Stimulated activated CD8-positive, alpha-beta memory T cell treated with anti-CD3 and anti-CD28 coated beads, Interleukin-12 subunit alpha, Interleukin-12 subunit beta, amount 100 ng/mL, for 1 hour (primary cell): ENCODE data around the gene DPYSL3.
"Not testable (repeated sequence)": the region's sequence is repeated elsewhere in the genome, so short reads cannot be mapped to it uniquely, and the experiment has no call there.

Experiments used
- DNase-seq: peaks from one replicate; pipeline ENCODE4 v3.0.0-alpha.2; 2020; ENCODE audit warnings: low read depth

Gene DPYSL3

DNA sequence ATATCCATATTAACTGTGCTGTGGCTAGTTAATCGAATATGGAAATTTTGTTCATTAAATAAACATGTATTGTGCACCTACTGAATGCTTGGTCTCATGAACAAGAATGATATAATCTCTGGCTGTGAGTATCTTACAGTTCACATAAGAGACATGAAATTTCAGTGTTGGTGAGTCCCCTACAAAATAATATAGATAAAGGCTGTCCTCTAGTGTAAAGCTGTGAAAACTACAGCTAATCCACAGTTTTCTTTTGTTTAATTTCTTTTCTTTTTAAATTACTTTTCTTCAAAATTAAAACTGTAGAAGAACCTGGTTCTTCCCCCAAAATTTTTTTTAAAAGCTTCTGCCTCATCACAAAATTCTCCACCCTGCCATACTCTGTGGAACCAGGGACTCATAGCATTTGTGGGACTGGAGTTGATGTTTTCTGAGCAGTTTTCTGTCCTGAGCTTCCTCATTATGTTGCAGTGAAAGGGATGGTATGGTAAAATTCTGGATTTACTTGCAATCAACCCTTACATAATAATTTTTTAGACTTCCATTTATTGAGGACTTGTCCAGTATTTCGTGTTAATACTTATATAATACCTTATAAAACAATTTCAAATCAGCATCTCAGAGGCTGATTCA, 140.0 kb downstream of the DPYSL3 start:
- no peak for DNase-seq

DNA sequence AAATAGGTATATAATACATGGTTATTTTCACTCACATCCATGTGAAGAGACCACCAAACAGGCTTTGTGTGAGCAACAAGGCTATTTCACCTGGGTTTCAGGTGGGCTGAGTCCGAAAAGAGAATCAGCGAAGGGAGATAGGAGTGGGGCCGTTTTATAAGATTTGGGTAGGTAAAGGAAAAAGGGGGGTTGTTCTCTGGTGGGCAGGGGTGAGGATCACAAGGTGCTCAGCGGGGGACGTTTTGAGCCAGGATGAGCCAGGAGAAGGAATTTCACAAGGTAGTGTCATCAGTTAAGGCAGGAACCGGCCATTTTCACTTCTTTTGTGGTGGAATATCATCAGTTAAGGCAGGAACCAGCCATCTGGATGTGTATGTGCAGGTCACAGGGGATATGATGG, 142.5 kb downstream of the DPYSL3 start:
- DNase-seq, result not testable (repeated sequence)

DNA sequence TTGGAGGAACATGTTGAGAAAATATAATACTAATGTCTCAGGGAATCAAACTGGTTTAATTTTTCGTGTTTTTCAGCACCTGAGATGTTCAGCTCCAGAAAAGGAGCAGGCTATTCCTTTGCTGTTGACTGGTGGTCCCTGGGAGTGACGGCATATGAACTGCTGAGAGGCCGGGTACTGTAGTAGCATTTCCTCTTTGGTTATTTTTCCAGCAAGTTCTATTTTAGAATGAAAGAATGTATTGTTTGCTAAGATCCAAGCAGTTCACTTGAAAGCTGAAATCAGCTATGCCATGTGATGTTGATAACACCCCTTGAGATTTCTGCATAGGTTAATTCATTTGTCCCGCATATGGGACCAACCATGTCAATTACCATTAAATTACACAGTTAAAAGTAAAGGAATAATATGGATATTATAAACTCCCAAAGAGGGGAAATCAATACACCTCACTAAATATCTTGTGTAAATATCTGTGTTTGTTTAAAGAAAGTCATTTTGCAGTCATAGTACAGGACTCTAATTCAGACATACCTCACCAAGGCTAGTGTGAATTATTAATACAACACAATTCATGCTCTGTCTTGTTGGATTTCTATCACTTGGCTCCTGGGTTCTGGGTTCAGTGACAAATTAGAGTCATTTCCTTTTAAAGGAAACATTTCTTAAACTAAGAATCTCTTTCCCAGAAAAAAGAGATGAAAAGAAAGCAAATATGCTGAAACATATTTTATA, 148.3 kb downstream of the DPYSL3 start:
- no peak for DNase-seq

DNA sequence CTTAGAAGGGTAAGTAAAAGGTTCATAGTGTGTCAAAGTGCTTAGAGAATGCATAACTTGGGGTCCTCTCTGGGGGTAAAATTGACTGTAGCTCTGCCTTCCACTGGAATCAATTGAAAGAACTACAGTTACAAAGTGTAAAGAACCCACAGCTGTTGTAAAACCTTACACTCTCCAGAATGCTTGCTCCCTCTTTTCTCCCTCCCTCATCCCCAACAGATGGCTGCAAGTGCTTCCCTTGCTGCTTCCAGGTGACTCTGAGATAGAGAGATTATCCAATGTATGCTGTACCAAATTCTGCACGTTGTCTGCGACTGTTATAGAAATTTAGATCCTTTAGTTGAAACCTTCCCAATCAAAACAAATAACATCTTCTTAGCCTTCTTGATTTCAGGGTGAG, 149.1 kb downstream of the DPYSL3 start:
- DNase-seq, result no peak

DNA sequence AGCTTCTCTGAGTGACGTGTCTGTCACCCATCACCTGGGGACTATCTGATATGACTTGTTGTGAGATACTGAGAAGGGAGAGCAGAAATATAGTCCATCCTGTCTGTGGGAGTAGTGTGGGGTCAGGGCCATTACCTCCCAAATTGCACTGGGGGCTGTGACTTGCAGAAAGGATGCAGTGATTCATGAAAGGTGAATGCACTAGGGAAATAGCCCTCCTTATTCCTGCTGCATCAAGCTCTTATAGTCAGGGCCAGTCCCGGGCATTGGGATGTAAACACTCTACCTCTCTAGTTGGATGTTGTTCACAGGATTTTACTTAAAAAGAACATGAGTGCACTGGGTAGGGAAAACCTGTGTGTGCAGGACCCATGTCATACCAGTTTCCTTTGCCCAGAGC, 150.3 kb downstream of the DPYSL3 start:
- no peak for DNase-seq

DNA sequence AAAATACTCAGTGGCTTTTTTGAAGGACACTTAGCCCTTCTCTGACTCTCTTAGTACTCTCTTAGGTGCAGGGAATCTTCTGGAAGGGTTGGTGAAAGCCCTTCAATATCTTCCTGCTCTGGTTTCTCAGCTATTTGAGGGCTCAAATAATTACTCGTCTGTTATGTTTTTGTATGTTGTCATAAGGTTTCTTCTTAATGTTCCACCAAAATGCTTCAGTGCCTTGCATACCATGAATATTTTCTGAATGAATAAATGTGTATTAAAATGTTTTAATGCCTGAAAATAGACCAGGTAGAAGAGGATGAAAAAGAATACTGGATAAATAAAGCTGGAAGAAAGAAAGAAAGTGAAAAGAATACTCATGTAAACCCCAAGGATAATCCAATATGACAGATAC, 150.8 kb downstream of the DPYSL3 start:
- no peak for DNase-seq

DNA sequence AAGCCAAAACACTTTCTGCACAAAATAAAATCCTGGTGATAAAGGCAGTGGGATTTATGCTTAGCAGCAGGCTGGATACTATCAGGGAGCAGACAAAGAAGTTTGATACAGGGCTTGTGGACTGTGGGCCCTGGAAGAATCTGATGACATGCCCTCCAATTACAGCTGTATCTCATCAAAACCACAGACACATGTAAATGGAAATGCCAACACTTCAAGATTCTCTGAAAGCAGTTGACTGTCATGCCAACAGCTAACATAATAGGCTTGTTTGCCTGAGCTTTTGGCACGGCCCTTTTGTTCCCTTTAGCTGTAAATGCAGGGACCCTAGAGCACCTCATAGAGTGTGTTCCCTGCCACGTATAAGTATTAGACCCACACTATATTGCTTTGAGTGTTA, 160.6 kb downstream of the DPYSL3 start:
- DNase-seq, result no peak

DNA sequence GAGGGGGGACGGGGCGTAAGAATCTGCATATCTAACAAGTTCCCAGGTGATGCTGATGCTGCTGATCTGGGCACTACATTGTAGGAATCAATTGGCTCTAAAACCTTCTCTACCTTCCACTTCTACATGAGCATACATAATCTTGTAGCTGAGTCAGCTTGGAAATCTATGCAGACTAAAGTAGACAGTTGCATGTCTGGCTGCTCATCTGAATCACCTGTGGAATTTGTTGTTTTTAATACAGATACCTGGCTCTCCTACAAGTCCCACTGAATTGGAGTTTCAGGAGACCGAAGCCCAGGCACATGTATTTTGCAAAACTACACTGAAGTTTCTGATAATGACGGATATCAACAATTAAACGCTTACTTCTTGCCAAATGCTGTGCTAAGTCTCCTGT, 161.4 kb downstream of the DPYSL3 start:
- no peak for DNase-seq

DNA sequence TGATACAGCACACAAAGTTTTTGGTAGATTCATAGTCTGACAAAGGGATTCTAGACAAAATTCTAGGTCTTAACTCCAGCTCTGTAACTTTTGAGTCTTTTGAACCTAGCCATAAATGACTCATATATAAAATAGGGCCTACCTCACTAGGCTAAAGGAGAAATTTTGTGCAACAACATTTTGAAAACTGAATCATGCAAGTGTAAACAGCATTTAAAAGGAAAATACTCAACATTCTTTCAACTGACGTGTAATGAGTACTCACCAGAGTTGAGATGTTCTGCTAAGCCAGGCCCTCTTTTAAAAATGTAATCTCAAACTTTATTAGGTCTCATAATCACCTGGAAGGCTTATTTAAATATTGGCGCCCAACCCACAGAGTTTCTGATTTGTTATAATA, 161.8 kb downstream of the DPYSL3 start:
- DNase-seq, result no peak

DNA sequence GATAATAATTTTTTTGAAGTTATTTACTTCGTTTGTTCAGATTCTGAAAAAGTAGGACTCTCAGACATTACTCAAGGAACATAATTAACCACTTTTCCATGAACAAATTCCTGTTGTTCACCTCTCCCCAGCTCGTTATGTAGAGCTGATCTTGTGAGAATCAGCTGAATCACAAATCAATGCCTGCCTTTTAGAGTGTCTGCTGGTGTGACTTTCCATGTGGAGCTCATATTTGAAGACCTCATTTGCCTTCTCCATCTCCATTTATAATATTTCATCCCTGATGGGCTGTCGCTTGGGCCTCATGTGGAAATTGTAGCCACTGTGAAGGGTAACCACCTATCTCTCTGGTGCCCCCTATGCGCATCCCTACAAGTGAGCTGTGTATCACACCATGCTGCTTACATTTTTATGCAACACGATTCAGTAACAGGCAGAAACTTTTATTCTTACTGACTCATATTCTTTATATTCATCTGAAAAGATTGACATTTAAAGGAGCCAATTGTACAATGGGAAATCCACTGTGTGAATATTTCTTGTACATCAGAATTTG, 163.8 kb downstream of the DPYSL3 start:
- DNase-seq, result no peak

DNA sequence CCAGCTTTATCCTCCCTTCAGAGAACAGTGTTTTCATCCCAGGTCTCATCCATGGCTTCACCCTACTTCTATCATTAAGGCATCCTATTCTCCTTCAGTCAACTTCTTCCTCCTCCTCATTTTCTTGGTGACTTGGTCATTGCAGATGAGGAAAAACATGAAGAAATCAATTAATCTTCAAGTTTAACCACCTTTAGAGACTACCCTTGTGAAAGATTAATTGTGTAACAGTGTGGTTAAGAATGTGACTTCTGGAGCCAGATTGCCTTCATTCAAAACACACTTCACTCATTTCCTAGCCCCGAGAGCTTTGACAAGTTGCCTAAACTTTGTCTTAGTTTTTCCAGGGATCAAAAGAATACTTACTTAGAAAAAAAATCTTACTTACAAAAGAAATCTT, 165.0 kb downstream of the DPYSL3 start:
- DNase-seq, result no peak

DNA sequence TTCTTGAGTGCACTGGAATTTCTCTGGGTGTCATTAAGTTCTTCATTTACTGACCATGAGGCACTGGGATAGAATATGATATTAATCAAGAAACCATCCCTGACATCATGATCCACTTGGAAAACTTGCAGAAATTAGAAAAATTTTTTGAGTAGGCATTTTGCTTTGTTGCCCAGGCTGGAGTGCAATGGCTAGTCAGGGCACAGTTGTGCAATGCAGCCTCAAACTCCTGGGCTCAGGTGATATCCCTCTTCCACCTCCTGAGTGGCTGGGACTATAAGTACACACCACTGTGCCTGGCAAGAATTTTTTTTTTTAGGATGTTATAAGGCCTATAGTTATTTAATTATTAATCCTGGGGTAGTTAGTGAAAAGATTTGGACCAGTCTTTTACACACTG, 168.5 kb downstream of the DPYSL3 start:
- no peak for DNase-seq

DNA sequence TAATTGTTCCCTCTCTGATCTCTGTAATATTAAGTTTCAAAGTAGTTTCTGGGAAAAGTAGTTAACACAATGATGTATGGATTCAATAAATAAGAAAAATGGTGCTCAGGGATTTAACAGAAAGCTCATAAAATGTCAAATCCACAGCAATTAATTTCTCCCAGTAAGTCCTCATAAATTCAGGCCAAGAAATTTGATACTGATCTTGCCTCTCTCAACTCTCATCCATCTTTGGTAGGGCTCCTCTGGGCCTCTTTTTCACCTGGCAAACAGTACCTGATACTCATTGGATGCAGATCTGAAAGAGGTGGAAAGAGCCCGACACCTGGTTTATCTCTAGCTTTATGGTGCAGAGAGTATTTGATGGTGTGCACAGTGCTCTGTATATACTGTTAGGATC, 168.9 kb downstream of the DPYSL3 start:
- no peak for DNase-seq
